NB4 (cell line): ENCODE results near the gene GRB10.

Experiments used
- DNase-seq: peaks from one replicate; pipeline ENCODE4 v3.0.0; 2010; ENCODE audit warnings: low read depth
- H3K4me3 ChIP-seq: one replicate; pipeline ENCODE4 v1.5.1; 2011; ENCODE audit warnings: mild to moderate bottlenecking, low read depth, low read length, moderate library complexity
- CTCF ChIP-seq: IDR thresholded peaks from one replicate; pipeline ENCODE4 v1.5.1; 2012; ENCODE audit warnings: low read depth, low read length
- MYC ChIP-seq: IDR thresholded peaks from 2 replicates; pipeline ENCODE4 v1.6.1; 2011; ENCODE audit warnings: low read depth, low read length
- POLR2A ChIP-seq: IDR thresholded peaks from 2 replicates; pipeline ENCODE4 v1.6.1; 2011; ENCODE audit warnings: mild to moderate bottlenecking; ENCODE audit not compliant: insufficient read length; ENCODE audit errors: extremely low read depth
- TF ChIP-seq, protein P1 (sequence below): IDR thresholded peaks from 2 replicates; pipeline ENCODE4 v1.6.1; 2011; ENCODE audit warnings: low read depth, low read length

GRB10 gene

DNA sequence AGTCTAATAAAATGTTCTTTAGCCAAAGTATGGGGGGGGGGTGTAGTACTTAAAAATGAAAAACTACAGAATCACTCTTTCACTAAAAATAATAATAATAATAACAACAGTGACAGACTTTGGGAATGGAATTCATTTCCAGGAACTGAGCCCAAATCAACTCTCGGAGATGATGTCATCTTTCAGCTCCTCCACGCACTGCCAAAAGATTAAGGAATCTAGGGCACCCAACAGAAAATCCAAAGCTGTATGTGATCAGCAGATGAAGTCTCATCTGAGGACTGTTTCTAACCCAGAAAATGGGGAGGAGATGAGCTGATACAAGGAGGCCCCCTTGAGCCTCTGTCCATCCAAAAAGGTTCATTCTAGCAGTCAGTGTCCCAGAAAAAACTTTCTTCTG, 54.5 kb downstream of the GRB10 start:
- H3K4me3 ChIP-seq: no peak overlapping the region
- TF ChIP-seq POLR2A: no peak
- no peak for TF ChIP-seq MYC
- no peak for TF ChIP-seq CTCF
- TF ChIP-seq, protein P1, sequence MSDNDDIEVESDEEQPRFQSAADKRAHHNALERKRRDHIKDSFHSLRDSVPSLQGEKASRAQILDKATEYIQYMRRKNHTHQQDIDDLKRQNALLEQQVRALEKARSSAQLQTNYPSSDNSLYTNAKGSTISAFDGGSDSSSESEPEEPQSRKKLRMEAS: no peak
- no peak for DNase-seq

DNA sequence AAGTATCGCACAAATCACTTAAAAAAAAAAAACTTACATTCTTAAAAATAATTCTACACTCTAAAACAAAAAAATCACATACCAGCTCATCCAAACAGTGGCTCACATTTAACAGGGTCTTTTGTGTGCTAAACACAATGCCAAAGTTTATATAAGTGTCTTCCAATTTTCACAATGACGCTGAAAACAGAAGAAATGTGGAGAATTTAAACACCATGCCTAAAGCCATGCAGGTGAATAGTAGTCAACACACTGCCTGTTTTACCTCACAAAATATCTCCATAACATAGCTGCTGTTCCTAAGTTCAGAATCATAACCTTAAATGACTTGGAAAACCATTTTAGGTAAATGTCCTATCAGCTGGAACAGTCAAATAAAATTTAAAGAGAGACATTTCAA, 55.0 kb downstream of the GRB10 start:
- DNase-seq: no peak
- H3K4me3 ChIP-seq: no peak overlapping the region
- no peak for TF ChIP-seq MYC
- TF ChIP-seq, protein P1: no peak
- no peak for TF ChIP-seq POLR2A
- no peak for TF ChIP-seq CTCF

DNA sequence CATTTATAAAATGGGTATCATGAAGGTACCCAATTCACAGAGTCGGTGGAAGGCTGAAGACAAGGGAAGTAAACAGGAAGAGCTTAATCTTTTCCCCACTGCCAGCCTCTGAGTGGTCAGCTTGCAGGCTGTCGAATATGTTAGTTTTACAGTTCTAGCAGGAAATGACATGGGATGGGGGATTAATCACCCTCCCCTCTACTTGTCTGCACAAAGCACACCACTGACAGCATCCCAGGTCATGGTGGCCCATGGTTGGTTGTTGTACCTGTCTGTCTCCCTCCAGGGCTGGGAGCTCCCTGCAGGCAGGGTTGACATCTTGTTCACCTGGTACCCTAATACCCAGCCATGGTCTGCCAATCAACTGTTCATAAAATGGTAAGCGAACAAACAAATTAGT, 55.6 kb downstream of the GRB10 start:
- no peak for DNase-seq
- no peak overlapping the region for H3K4me3 ChIP-seq
- TF ChIP-seq CTCF (no peak), MYC (no peak), POLR2A (no peak)
- TF ChIP-seq, protein P1: no peak

DNA sequence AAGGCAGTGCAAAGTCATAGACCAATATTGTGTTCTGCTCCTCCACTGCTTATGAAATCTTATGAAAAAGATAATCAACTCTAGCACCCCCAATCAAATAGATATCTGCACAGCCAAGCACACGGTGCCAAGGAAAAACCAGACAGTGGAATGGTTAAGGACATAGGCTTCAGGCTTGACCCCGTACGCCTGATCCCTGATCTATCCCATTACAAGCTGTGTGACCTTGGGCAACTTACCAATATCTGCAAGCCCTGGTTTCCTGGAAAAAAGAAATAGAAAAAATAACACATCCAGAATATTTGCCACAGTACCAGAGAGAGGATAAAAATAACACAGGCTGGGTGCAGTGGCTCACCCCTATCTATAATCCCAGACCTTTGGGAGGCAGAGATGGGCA, 56.9 kb downstream of the GRB10 start:
- no peak for DNase-seq
- H3K4me3 ChIP-seq: no peak overlapping the region
- no peak for TF ChIP-seq POLR2A
- no peak for TF ChIP-seq MYC

- no peak for DNase-seq
- TF ChIP-seq POLR2A (no peak), CTCF (no peak), MYC (no peak)
- TF ChIP-seq, protein P1: no peak
Measured at GRCh38 chr7:50724526-50725520, 57.9 kb downstream of the GRB10 start.

DNA sequence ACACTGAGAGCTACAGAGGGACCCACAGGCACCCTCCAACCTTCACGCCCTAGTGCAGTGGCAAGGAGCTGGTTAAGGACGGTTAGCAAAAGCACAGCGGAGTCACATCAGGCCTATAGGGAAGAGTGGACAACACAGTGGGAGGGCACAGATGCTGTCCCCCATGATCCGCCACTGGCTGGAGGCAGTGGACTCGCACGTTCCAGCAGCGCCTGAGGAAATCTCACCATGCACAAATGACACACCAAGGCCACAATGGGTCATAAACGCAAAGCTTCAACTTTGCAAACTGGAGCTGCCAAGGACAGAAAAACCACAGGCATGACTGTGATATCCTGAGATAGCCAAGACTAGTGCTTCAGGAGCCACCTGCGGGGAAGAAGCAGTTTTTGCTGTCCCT, 58.8 kb downstream of the GRB10 start:
- TF ChIP-seq, protein P1: no peak
- TF ChIP-seq CTCF (no peak), POLR2A (no peak), MYC (no peak)
- DNase-seq: no peak
- H3K4me3 ChIP-seq: no peak overlapping the region

More at GRCh38 chr7:50724526-50725520, 57.9 kb downstream of the GRB10 start:
- H3K4me3 ChIP-seq: no peak overlapping the region
